IPS-18c (cell line): ENCODE results near the gene KRTAP9-7.

Source experiments
- H3K4me3 ChIP-seq: 2 replicates; pipeline ENCODE4 v1.7.0; 2013; ENCODE audit warnings: low read depth, mild to moderate bottlenecking, low read length, moderate library complexity; ENCODE audit not compliant: insufficient read depth
- H3K9me3 ChIP-seq: one replicate; pipeline ENCODE4 v1.6.1; 2013; ENCODE audit warnings: mild to moderate bottlenecking, low read length, moderate library complexity; ENCODE audit not compliant: control insufficient read depth, insufficient read depth

The KRTAP9-7 gene

GRCh38 chr17:41308251-41308917 is 32.9 kb downstream of the KRTAP9-7 start:
- Histone ChIP-seq H3K4me3 (no peak overlapping the region), H3K9me3 (no peaks in the 10 kb centered on the region)

DNA sequence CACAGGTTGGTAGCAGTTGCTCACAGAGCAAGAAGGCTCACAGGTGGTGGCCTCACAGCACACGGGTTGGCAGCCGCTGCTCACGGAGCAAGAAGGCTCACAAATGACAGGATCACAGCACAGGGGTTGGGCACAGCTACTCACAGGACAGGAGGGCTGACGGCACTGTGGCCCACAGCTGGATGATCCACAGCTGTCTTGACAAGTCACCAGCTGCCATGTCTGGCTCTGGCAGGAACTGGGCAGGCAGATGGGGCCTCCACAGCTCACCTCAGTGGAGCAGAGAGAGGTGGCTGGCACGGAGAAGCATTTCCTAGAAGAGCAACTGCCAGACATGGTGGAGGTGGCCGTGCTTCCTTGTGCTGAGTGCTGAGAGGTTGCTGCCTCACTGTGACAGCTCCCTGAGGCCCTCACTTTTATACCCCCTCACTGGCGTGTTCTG is 33.4 kb downstream of the KRTAP9-7 start, which contains the start of gene KRTAP16-1:
KRTAP16-1 (minus strand) TSS at position 392 of the 442 bp plus-strand sequence; CDS start at position 336, 56 bp downstream.
- no peak within 1 kb of the TSS for H3K4me3 ChIP-seq
- no peaks in the 10 kb centered on the region for H3K9me3 ChIP-seq

GRCh38 chr17:41311111-41311510 is 35.6 kb downstream of the KRTAP9-7 start:
- Histone ChIP-seq H3K9me3 (peaks cover 2% of the 10 kb centered on the region), H3K4me3 (no peak overlapping the region)

DNA sequence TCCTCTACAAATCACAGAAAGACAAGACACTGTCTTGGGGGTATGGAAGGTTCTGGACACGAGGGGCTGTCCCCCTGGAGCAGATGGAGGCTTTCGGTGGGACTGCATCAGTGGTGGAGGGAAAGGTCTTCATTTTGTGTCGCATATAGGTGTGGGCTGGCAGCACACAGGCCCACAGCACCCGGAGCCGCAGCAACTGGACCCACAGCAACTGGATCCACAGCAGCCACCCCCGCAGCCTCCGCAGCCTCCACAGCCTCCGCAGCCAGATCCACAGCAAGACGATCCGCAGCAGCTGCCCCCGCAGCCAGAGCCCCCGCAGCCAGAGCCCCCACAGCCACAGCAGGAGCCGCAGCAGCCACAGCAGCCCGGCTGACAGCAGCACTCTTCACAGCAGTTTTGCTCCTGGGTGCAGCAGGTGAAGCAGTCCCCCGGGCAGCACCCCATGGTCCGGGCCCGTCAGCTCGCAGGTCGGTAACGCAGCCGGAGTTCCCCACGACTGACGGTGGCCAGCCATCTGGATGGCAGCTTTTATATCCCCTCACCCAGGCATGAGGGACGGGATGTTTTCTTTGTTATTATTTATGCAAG is 39.8 kb downstream of the KRTAP9-7 start, which contains the start of gene KRTAP17-1:
KRTAP17-1 (minus strand) TSS at position 507 of the 591 bp plus-strand sequence; CDS start at position 447, 60 bp downstream.
- Histone ChIP-seq H3K4me3 (no peak within 1 kb of the TSS), H3K9me3 (peaks cover 2% of the 10 kb centered on the region)

DNA sequence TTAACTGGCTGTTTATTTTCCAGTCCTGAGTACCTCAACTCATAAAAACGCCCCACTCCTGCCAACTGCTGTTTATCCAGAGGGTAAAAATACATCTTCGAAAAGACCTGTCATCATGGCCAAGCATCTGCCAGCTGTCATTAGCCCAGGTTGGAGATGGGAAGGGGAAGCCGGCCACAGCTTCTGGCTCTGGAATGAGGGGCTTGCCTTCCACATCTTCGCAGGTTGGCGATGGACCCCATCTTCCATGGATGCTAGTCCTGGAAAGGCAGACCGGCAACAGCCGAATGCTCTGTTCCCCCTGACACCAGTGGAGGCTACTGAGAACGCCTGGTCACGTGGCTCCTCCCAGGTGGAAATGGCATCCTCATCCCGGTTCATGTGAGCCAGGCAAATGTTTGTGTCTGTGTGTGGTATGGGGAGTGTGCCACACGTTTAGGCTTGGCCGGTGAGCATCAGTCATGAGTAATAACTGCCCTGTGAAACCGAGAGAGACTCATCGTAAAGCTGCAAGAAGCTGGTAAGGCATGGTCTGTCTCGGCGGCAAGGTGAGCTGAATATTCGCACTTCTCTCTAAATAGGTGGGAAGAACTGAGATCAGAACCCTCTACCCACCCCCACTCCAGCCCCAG is 40.4 kb downstream of the KRTAP9-7 start:
- Histone ChIP-seq H3K4me3 (no peak overlapping the region), H3K9me3 (peaks cover 2% of the 10 kb centered on the region)

GRCh38 chr17:41318231-41318630 is 42.7 kb downstream of the KRTAP9-7 start:
- Histone ChIP-seq H3K4me3 (no peak overlapping the region), H3K9me3 (peaks cover 2% of the 10 kb centered on the region)

GRCh38 chr17:41322094-41322902 is 46.8 kb downstream of the KRTAP9-7 start:
- Histone ChIP-seq H3K9me3 (no peaks in the 10 kb centered on the region), H3K4me3 (no peak overlapping the region)

DNA sequence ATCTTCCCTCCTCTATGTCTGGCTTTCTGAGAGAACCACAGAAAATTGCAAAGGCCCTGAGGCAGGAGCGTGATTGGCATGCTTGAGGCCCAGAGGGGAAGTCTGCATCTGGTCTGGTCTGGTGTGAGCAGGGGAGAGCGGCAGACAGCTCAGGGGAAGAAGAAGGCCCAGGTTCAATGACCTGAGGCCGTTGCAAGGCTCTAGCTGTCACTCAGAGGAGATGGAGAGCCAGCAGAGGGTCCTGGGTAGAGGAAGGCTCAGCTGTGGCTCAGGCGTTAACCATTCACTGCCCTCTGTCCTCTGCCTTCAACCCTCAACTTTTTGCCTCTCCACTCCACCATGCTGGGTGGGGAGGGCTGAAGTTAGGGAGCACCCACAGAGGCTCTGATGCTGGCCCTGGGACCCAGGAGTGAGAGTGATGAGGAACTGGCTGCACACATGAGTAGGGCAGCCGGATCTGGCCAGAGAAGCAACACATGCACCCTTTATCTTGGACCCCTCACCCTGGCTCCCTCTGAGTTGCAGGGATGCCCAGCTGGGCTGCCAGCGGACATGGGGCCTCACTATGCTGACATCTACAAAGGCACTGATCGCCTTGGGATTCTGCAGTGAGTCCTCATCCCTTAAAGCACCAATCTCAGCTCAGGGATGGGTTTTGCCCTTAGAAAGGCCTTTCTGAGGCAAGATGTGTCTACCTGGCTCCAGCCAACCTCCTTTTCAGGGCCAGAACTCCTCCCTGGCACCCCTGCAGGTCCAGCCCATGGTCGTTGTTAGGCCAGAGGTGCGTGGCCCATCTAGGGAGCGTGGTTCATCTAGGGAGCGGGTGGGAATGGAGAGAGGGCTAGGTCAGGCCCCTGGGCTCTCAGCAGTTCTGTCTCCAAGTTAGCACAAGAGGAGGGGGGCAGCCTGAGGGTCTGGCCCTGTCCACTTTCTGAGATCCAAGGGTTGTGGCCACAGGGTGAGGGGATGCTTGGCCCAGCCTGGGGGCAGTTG is 47.7 kb downstream of the KRTAP9-7 start:
- no peak overlapping the region for H3K4me3 ChIP-seq
- no peaks in the 10 kb centered on the region for H3K9me3 ChIP-seq

GRCh38 chr17:41324180-41325075 is 48.9 kb downstream of the KRTAP9-7 start:
- Histone ChIP-seq H3K9me3 (no peaks in the 10 kb centered on the region), H3K4me3 (no peak overlapping the region)

DNA sequence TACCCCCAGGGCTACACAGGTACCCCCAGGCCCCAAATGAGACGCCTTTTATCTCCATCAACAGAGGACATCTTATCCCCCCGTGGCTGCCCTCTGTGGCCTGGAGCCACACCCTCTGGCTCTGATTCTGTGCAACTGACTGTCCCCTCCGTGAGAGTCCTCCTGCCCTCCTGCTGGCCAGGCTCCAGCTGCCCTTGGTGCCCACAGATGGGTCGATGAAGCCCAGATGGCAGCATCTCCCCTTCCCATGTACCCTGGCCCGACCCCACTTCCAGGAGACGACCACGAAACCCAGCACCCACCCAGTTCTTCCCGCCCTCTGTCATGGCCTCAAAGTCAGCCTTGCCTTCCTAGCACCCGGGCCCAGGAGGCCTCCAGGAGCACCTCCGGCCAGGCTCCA is 49.6 kb downstream of the KRTAP9-7 start:
- no peaks in the 10 kb centered on the region for H3K9me3 ChIP-seq
- no peak overlapping the region for H3K4me3 ChIP-seq

GRCh38 chr17:41325611-41326010 is 50.1 kb downstream of the KRTAP9-7 start:
- Histone ChIP-seq H3K4me3 (no peak overlapping the region), H3K9me3 (no peaks in the 10 kb centered on the region)
